ENCODE results near the gene KIF3B.
"Not testable (repeated sequence)": the region's sequence is repeated elsewhere in the genome, so short reads cannot be mapped to it uniquely, and the experiment has no call there.

Gene KIF3B

GRCh38 chr20:32368925-32369324, 91.5 kb downstream of the KIF3B start:
- H3K36me3 ChIP-seq (ENCODE audit: control insufficient read depth, insufficient read depth, low read length) = no peaks in the 10 kb centered on the region
- TF ChIP-seq CTCF (IDR thresholded peaks at IDR 0.05) = no peak
- no peak overlapping the region for H3K27ac ChIP-seq
- peaks cover 4% of the 10 kb centered on the region for H3K4me1 ChIP-seq
- H3K79me2 ChIP-seq = peaks cover 13% of the 10 kb centered on the region
- H3K27me3 ChIP-seq (ENCODE audit: control insufficient read depth, insufficient read depth, low read length) = no peaks in the 10 kb centered on the region
- H2AFZ ChIP-seq = no peak overlapping the region
- H3K9me3 ChIP-seq (ENCODE audit: control insufficient read depth, low read length) = no peaks in the 10 kb centered on the region
- no peak overlapping the region for H3K4me2 ChIP-seq (ENCODE audit: low read length)
- H3K9ac ChIP-seq = no peak overlapping the region
- H3K4me3 ChIP-seq (ENCODE audit: low read depth, low read length) = no peak overlapping the region

DNA sequence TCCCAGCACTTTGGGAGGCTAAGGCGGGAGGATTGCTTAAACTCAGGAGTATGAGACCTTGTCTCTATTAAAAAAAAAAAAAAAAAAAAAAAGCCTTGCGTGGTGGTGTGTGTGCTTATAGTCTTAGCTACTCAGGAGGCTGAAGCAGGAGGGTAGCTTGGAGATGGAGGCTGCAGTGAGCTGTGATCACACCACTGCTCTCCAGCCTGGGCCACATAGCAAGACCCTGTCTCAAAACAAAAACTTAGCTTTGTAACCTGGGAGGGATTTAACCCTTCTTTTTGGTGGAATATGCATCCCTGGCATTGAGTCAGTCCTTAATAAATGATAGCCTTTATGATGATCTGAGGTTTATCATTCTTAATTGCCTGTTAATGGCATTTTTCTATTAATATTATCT, 93.4 kb downstream of the KIF3B start:
- Histone ChIP-seq H3K36me3 (ENCODE audit: control insufficient read depth, insufficient read depth, low read length) (no peaks in the 10 kb centered on the region), H3K27ac (no peak overlapping the region), H3K9me3 (ENCODE audit: control insufficient read depth, low read length) (no peaks in the 10 kb centered on the region), H3K9ac (no peak overlapping the region), H3K4me1 (no peaks in the 10 kb centered on the region), H2AFZ (no peak overlapping the region), H3K27me3 (ENCODE audit: control insufficient read depth, insufficient read depth, low read length) (no peaks in the 10 kb centered on the region), H3K79me2 (peaks cover 13% of the 10 kb centered on the region), H3K4me2 (ENCODE audit: low read length) (no peak overlapping the region), H3K4me3 (ENCODE audit: low read depth, low read length) (no peak overlapping the region)
- TF ChIP-seq CTCF (IDR thresholded peaks at IDR 0.05) = no peak

- no peak for TF ChIP-seq CTCF (IDR thresholded peaks at IDR 0.05)
- Histone ChIP-seq H3K36me3 (ENCODE audit: control insufficient read depth, insufficient read depth, low read length) (no peaks in the 10 kb centered on the region), H3K27ac (no peak overlapping the region), H3K4me3 (ENCODE audit: low read depth, low read length) (no peak overlapping the region), H3K4me2 (ENCODE audit: low read length) (no peak overlapping the region), H3K9me3 (ENCODE audit: control insufficient read depth, low read length) (no peaks in the 10 kb centered on the region), H2AFZ (no peak overlapping the region), H3K79me2 (peaks cover 13% of the 10 kb centered on the region), H3K4me1 (no peaks in the 10 kb centered on the region), H3K9ac (no peak overlapping the region), H3K27me3 (ENCODE audit: control insufficient read depth, insufficient read depth, low read length) (no peaks in the 10 kb centered on the region)
These were observed 101.0 kb downstream of the KIF3B start for GRCh38 chr20:32378461-32378860.

DNA sequence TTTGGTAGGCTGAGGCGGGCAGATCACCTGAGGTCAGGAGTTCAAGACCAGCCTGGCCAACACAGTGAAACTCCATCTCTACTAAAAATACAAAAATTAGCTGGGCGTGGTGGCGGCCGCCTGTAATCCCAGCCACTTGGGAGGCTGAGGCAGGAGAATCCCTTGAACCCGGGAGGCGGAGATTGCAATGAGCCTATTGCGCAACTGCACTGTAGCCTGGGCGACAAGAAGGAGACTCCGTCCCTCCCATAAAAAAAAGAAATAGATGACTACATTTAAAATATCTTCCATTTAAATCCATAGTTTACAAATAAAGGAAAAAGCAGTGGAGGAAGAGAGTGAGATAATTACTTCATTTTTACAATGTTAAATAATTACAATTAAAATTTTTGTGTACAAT, 102.6 kb downstream of the KIF3B start:
- not testable (repeated sequence) for H2AFZ ChIP-seq; H3K9me3 ChIP-seq (ENCODE audit: control insufficient read depth, low read length); H3K4me2 ChIP-seq (ENCODE audit: low read length); H3K36me3 ChIP-seq (ENCODE audit: control insufficient read depth, insufficient read depth, low read length); H3K4me1 ChIP-seq; H3K27me3 ChIP-seq (ENCODE audit: control insufficient read depth, insufficient read depth, low read length); H3K27ac ChIP-seq; H3K9ac ChIP-seq; H3K4me3 ChIP-seq (ENCODE audit: low read depth, low read length)
- H3K79me2 ChIP-seq = peaks cover 19% of the 10 kb centered on the region

DNA sequence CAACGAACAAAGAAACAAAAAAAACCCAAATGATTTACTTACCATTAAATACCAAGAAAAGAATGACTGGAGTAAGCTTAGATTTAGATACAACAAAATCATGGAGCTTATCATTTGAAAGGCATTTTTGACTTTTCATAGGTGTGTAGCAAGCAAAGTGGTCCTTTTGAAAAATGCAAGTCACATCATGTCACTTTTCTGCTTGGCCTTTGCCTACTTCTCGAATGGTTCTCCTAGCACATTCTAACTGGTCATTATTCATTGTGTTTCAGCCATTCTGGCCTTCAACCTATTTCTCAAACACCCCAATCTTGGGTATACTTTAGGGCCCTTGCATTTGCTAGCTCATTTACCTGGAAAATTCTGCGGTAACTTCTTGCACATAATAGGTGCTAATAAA, 103.3 kb downstream of the KIF3B start:
- Histone ChIP-seq H3K9ac (no peak overlapping the region), H2AFZ (no peak overlapping the region), H3K4me2 (ENCODE audit: low read length) (no peak overlapping the region), H3K27ac (no peak overlapping the region), H3K79me2 (peaks cover 16% of the 10 kb centered on the region), H3K36me3 (ENCODE audit: control insufficient read depth, insufficient read depth, low read length) (no peaks in the 10 kb centered on the region), H3K9me3 (ENCODE audit: control insufficient read depth, low read length) (no peaks in the 10 kb centered on the region), H3K27me3 (ENCODE audit: control insufficient read depth, insufficient read depth, low read length) (no peaks in the 10 kb centered on the region), H3K4me3 (ENCODE audit: low read depth, low read length) (no peak overlapping the region), H3K4me1 (no peaks in the 10 kb centered on the region)
- TF ChIP-seq CTCF (IDR thresholded peaks at IDR 0.05) = no peak

Data from parathyroid adenoma (tissue), 2 donors.